Measurements from ENCODE around the gene CALCR.

- TF ChIP-seq EZH2phosphoT487 (IDR thresholded peaks at IDR 0.05; ENCODE audit: low read depth, severe bottlenecking, unreplicated experiment), result no peak
- TF ChIP-seq CTCF (IDR thresholded peaks at IDR 0.05; ENCODE audit: poor library complexity), result no peak
- no peak for TF ChIP-seq EZH2 (IDR thresholded peaks at IDR 0.05; ENCODE audit: borderline replicate concordance)
These were observed 148.3 kb downstream of the CALCR start for GRCh38 chr7:93426155-93426696.

Measured in hepatocyte (in vitro differentiated cells).